ENCODE data around the gene VPS18.

Gene VPS18

DNA sequence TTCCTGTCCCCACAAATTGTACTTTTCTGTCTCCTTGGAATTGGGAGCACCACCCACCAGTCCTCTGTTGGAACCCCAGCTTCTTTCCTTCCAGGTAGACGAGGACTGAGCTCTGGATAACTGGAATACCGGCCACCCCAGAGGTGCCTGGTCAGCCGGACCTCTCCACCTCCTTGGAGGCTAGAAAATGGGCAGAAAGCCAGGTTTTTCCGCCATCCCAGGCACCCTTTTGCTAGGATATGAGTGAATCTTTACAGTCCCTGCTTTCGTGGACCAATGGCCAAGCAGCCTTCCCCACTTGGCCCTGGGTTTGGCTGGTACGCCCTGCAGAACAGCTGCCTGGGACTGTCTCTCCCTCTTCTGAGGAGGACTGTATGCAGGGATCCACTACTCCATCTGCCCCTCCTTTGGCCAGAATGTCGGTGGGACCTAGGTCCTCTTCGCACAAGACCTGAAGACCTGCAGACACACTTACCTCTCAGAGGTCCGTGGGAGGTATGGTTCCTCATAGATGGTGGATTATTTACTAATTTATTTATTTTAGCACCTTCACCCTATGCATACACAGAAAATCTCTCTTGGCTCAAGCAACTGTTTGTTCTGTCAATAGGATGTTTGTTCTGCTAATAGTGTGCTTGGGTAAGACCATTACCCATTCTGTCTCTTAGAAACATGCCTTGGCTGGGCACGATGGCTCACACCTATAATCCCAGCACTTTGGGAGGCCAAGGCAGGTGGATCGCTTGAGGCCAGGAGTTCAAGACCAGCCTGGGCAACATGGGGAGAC, 50.5 kb downstream of the VPS18 start:
- H3K4me3 ChIP-seq (ENCODE audit: low read depth, low read length) = no peak overlapping the region
- TF ChIP-seq, protein P1, sequence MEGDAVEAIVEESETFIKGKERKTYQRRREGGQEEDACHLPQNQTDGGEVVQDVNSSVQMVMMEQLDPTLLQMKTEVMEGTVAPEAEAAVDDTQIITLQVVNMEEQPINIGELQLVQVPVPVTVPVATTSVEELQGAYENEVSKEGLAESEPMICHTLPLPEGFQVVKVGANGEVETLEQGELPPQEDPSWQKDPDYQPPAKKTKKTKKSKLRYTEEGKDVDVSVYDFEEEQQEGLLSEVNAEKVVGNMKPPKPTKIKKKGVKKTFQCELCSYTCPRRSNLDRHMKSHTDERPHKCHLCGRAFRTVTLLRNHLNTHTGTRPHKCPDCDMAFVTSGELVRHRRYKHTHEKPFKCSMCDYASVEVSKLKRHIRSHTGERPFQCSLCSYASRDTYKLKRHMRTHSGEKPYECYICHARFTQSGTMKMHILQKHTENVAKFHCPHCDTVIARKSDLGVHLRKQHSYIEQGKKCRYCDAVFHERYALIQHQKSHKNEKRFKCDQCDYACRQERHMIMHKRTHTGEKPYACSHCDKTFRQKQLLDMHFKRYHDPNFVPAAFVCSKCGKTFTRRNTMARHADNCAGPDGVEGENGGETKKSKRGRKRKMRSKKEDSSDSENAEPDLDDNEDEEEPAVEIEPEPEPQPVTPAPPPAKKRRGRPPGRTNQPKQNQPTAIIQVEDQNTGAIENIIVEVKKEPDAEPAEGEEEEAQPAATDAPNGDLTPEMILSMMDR (IDR thresholded peaks at IDR 0.05; ENCODE audit: low read depth, low read length, missing control alignments) = no peak
- no peak for DNase-seq (ENCODE audit: low read depth)
- in situ Hi-C loops (cut with HindIII; ENCODE audit: low sequenced_read_pairs) = no loop called here

DNA sequence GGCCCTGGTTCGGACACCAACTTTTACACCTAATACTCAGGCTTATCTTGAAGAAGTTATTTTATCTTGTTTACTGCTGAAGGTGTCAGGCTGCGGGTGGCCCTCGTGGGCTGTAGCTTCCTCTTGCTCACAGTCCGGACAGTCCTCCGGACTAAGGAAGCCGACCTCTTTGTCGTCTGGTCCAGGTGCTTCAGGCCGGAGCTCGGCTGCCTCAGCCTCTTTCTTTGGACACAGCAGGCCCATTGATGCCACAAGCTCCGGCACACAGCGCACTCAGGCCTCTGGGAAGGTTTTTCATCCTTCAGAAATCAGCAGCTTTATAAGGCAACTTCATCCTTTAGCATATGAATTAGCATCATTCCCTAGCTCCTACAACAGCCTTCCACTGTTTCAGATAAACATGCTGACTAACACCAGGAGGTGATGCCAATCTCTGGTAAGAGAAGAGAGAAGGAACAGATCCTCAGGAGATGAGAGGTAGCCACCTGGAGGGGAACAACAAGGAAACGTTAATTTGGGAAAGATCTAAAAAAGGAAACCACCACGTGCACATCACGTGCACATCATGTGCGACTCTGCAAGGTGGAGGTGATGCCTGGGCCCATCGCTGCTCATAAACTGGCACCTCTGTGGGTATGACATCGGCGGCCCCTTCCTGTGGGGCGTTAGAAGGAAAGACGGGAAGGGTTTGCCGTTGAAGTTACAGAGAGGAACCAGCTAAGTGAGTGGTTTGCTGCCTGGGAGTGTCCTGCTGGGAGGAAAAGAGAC, 54.6 kb downstream of the VPS18 start:
- H3K4me3 ChIP-seq (ENCODE audit: low read depth, low read length) = no peak overlapping the region
- no peak for DNase-seq (ENCODE audit: low read depth)
- TF ChIP-seq, protein P1 (IDR thresholded peaks at IDR 0.05; ENCODE audit: low read depth, low read length, missing control alignments) = no peak
- in situ Hi-C loops (cut with HindIII; ENCODE audit: low sequenced_read_pairs) = no loop called here

DNA sequence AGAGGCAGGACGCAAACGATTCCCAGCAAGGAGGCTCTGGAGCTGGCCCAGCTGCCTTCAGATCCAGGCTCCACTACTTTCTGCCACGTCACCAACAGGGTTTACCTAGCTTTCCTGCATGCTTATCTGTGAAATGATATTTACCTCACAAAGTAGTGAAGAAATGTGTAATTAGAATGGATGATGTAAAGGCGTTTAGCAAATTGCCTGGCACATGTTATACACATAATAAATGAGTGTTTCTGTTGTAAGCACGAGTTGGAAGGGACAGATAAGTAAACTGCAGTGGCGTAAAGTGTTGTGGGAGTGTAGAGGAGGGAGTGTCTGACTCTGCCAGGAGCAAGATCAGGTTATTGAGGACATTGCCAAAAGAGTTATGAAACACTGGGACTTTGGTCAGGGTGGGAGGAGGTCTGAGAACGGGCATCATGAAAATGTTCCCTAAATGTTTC, 55.5 kb downstream of the VPS18 start:
- H3K4me3 ChIP-seq (ENCODE audit: low read depth, low read length) = no peak overlapping the region
- in situ Hi-C loops (cut with HindIII; ENCODE audit: low sequenced_read_pairs) = no loop called here
- TF ChIP-seq, protein P1 (IDR thresholded peaks at IDR 0.05; ENCODE audit: low read depth, low read length, missing control alignments) = no peak
- DNase-seq (ENCODE audit: low read depth) = no peak

DNA sequence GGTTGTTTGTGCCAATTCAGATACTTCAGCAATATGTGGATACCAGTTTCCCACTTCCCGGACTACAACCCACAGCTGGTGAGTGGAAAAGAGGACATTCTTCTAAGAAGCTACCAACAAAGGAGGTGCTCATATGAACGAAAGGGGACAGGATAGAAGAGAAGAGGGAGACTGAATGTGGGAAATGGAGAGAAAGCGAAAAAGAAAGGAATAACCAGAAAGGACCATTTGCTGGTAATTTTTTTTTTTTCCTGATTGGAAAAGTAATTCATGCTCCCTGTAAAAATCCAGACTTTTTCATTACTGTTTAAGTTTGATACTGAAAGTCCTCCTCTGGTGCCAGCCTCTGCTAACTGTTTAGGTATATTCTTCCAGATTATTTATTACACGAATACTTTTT, 57.5 kb downstream of the VPS18 start:
- in situ Hi-C loops (cut with HindIII; ENCODE audit: low sequenced_read_pairs) = no loop called here
- no peak for DNase-seq (ENCODE audit: low read depth)
- TF ChIP-seq, protein P1 (IDR thresholded peaks at IDR 0.05; ENCODE audit: low read depth, low read length, missing control alignments) = no peak
- no peak overlapping the region for H3K4me3 ChIP-seq (ENCODE audit: low read depth, low read length)

DNA sequence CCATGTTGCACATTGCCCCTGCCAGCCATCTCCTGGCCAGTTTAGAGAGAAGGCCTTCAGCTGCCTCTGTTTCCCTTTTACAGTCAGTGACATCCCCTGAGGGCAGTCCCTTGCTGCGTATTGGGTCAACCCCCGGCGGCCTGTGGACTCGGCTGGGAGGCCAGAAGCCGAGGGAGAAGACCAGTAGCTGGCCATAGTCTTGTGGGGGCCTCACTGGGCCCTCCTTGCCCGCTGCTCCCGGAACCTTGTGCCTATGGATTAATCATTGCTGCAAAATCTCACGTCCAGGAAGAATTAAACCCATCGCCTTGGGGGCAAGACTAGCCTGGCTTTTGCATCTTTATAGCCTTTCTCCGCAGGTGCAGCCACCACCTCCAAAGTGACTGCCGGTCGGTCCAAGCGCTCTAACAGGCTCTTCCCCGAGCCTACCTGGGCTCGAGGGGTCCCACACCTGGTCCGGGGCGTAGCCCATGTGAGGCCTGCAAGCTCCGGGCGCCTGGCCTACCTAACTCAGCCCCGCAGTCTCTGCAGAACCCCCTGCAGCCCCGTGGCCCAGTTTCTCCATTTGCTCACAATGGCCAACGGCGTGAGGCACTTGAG, 58.2 kb downstream of the VPS18 start:
- DNase-seq (ENCODE audit: low read depth) = no peak
- TF ChIP-seq, protein P1 (IDR thresholded peaks at IDR 0.05; ENCODE audit: low read depth, low read length, missing control alignments) = no peak
- H3K4me3 ChIP-seq (ENCODE audit: low read depth, low read length) = peak overlapping the region; percentile 70
- in situ Hi-C loops (cut with HindIII; ENCODE audit: low sequenced_read_pairs) = no loop called here

DNA sequence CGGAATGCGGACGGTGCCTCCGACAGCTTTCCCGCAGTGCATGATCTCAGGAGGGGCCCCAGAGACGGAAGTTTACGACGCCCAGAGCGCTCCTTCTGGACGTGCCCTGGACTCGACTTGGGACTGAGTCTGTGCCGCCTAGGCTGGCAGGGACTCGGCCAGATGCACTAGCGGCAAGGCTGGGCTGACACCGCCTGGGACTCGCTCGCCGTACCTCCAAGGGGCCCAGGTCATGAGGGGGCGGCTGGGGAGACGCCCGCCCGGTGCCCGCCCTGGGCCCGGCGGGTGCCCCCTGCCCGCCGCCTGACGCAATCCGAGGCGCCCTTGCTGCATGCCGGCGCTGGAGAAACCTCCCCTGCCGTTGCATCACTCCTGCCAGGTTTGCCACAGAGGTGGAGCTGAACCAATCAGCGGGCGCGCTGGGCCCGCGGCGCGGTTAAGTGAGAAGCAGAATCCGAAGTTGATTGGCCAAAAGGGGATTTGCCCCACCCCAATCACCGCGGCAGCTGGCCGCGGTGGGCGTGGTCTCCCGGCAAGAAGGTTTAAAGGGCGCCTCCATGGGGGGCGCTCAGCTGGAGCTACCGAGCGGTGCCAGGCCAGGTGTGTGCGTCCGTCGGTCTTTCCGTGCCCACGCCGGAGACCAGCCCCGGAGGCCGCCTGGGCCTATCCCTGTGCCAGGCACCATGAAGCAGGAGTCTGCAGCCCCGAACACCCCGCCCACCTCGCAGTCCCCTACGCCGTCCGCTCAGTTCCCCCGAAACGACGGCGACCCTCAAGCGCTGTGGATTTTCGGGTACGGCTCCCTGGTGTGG, 58.9 kb downstream of the VPS18 start, which contains the start of gene CHAC1:
Gene CHAC1, plus strand, starts transcription at position 571 of the 812 bp plus-strand sequence. Its CDS starts 113 bp downstream, at position 684.
- peak within 1 kb of the TSS; percentile 70 for H3K4me3 ChIP-seq (ENCODE audit: low read depth, low read length)
- TF ChIP-seq, protein P1 (IDR thresholded peaks at IDR 0.05; ENCODE audit: low read depth, low read length, missing control alignments) = no peak
- in situ Hi-C loops (cut with HindIII; ENCODE audit: low sequenced_read_pairs) = no loop called here
- DNase-seq (ENCODE audit: low read depth) = peak; percentile 79

All from astrocyte of the cerebellum (primary cell).